ENCODE results near the gene DHODH. TPM values are rescaled to one million over a fixed set of nuclear protein-coding genes. Genes with fewer than 3 reads are reported as not detected.

Gene DHODH
- total RNA-seq (2016; rRNA removed; fragmentation: Illumina TruSeq; extraction: Trizol) = 12.7 and 16.4 TPM in 2 replicates
- 2.8 and 3.5 TPM in 2 replicates for total RNA-seq (2016; cell fraction: cytosol; rRNA removed; fragmentation: Illumina TruSeq; extraction: Trizol; ENCODE audit: low read depth)
- 7.2 and 17.7 TPM in 2 replicates for total RNA-seq (2016; cell fraction: insoluble cytoplasmic fraction; rRNA removed; fragmentation: Illumina TruSeq; extraction: Trizol)
- 6.4 and 6.5 TPM in 2 replicates for total RNA-seq (2016; cell fraction: membrane; rRNA removed; fragmentation: Illumina TruSeq; extraction: Trizol)
- total RNA-seq (2016; cell fraction: nucleus; rRNA removed; fragmentation: Illumina TruSeq; extraction: Trizol) = 15.5 and 21.3 TPM in 2 replicates
- 9.7 and 10.7 TPM in 2 replicates for polyA plus RNA-seq (2011; rRNA removed)
- polyA plus RNA-seq (2011; cell fraction: cytosol; rRNA removed) = 9.2 and 11.3 TPM in 2 replicates
- 9.2 and 9.3 TPM in 2 replicates for polyA plus RNA-seq (2011; cell fraction: nucleus; rRNA removed)
- 8.3 and 11.2 TPM in 2 replicates for polyA plus RNA-seq (2012)
- polyA plus RNA-seq (2016; cell fraction: cytosol; fragmentation: Illumina TruSeq; extraction: Trizol; ENCODE audit: low read depth) = 3.0 and 3.1 TPM in 2 replicates
- 8.7 and 9.3 TPM in 2 replicates for polyA plus RNA-seq (2016; cell fraction: insoluble cytoplasmic fraction; fragmentation: Illumina TruSeq; extraction: Trizol; ENCODE audit: low read depth)
- 3.3 and 4.6 TPM in 2 replicates for polyA plus RNA-seq (2016; cell fraction: membrane; fragmentation: Illumina TruSeq; extraction: Trizol; ENCODE audit: low read depth)
- 19.3 and 27.3 TPM in 2 replicates for polyA plus RNA-seq (2016; cell fraction: nucleus; fragmentation: Illumina TruSeq; extraction: Trizol; ENCODE audit: insufficient read depth, low read depth)
- polyA minus RNA-seq (2011; rRNA and poly(A)+ RNA removed; ENCODE audit: low replicate concordance) = 7.9 and 10.5 TPM in 2 replicates
- 4.6 and 5.8 TPM in 2 replicates for polyA minus RNA-seq (2011; cell fraction: cytosol; rRNA and poly(A)+ RNA removed)
- polyA minus RNA-seq (2011; cell fraction: nucleus; rRNA and poly(A)+ RNA removed) = 8.2 and 11.4 TPM in 2 replicates
- percentile 58 among the genes with signal in this experiment for Bru-seq, nascent RNA
- percentile 60 among the genes with signal in this experiment for BruChase-seq, experiment 1, labeled RNA remaining after a 6-hour chase
- percentile 55 among the genes with signal in this experiment for BruChase-seq, experiment 2, labeled RNA remaining after a 2-hour chase
- long read RNA-seq, experiment 1, transcript DHODH-201 (9 exons, 2,426 nt) = major isoform, 20 of 26 reads
- long read RNA-seq, experiment 1, partial matches to known transcripts = 3 of 26 reads
- long read RNA-seq, experiment 1, other reads (novel, unspliced or antisense) = 3 of 26 reads
- long read RNA-seq, experiment 2, partial matches to known transcripts = 9 of 19 reads
- long read RNA-seq, experiment 2, other reads (novel, unspliced or antisense) = 8 of 19 reads

DNA sequence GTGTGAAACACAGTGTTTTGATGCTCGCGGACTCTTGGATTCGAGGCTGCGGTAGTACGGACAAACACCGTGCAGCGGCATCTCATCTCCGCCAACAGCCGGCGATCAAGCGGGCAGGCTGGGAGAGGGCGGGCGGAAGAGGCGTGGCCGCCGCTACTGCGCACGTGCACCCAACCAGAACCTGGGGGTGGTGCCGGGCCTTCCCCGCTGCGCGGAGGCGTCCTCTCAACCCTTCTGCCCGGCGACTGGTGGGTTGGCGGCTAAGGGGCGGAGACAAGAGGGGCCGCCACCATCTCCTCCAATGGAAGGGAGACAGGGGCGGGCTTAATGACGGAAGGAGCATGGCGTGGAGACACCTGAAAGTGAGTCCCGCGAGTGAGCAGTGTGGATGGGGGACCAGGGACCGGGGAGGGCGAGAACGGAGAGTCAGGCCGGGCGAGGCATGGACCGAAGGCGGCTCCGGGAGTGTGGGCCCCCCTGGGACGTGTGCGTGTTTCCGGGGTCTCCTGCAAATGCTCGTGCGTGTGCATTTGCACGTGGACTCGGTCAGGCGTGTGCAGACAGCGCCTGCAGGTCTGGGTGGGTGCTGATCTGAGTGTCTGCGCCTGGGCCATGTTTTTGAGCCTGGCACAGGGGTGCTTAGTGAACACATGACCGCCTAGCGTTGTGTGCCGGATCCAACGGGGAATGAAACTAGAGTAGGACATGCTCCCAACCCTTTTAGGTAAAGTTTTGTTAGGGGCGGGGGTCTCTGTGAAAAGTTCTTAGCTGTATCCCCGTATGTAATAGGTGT, at the start of gene DHODH:
DHODH (plus strand) TSS at position 321 of the 793 bp plus-strand sequence; CDS start at position 342, 21 bp downstream.
- intact Hi-C loops (cut with micrococcal nuclease; ENCODE audit: unreplicated experiment) (loop anchor here (1.0 to 2.0 kb wide), 4 partner anchors 58 to 113 kb away; partner anchors contain the start of genes DHX38, IST1 and TXNL4B), in situ Hi-C loops (cut with HindIII; ENCODE audit: extremely low pct_ligation_motif_present, low pct_unique_long_range_greater_than_20kb) (no loop called here)
- H4K20me1 ChIP-seq (ENCODE audit: insufficient read depth, low read length) = no peaks in the 10 kb centered on the region
- peaks cover 4% of the 10 kb centered on the region for H3K79me2 ChIP-seq (ENCODE audit: insufficient read depth, low read length)
- TSS peak; percentile 86 for BruUV-seq (replicated peaks)
- H3K27me3 ChIP-seq (ENCODE audit: control insufficient read depth in 1 of 2, insufficient read depth in 2 of 2, low read length in 2 of 2) = no peaks in the 10 kb centered on the region; a peak in 1 of 5 replicates
- POLR2A ChIA-PET = interaction anchor here (0.7 to 0.8 kb wide), 2 partner anchors 54 to 74 kb away, joined by 8 to 9 read pairs; partner anchors contain the start of gene HPR
- peak; percentile 90 for FAIRE-seq
- no peak within 1 kb of the TSS for H2AFZ ChIP-seq (ENCODE audit: low read length)
- WGBS (ENCODE audit: low lambda C conversion rate) = 1% methylated on average over 36 of the region's 57 CpGs
- H3K27ac ChIP-seq (ENCODE audit: extremely low read length, insufficient read depth, low read length) = peak within 1 kb of the TSS; percentile 87
- H3K9ac ChIP-seq (ENCODE audit: insufficient read depth, low read depth, low read length) = peak within 1 kb of the TSS; percentile 96
- H3K4me2 ChIP-seq (ENCODE audit: low read depth, low read length) = peak within 1 kb of the TSS; percentile 97
- peaks cover 41% of the 10 kb centered on the region for H3K4me1 ChIP-seq (ENCODE audit: insufficient read depth, low read length)
- peak; percentile 99 for ATAC-seq
- H3K36me3 ChIP-seq (replicated peaks in 1 of 2; ENCODE audit: control insufficient read depth in 1 of 2, insufficient read depth in 2 of 2, low read length in 2 of 2) = peaks cover 2 to 4% of the 10 kb centered on the region in 2 experiments; a peak in 3 of 5 replicates
- H3K9me3 ChIP-seq (ENCODE audit: low read length) = no peaks in the 10 kb centered on the region
- CTCF ChIA-PET (ENCODE audit: low intra/inter-chr PET ratio, low total read pairs) = no interaction called here
- peak; percentile 99 for DNase-seq (ENCODE audit: low spot score)
- peak within 1 kb of the TSS; percentile 91 to 100 (median 97) for H3K4me3 ChIP-seq (replicated peaks in 1 of 3; ENCODE audit: insufficient read depth in 1 of 3, low read depth in 2 of 3, low read length in 3 of 3)
- TF ChIP-seq NFE2L2 (IDR thresholded peaks at IDR 0.05; ENCODE audit: low read length) (no peak), ATF1 (CRISPR knock-in tag; IDR thresholded peaks at IDR 0.05) (peak; percentile 62; the same call in 1 of the 2 replicates), FOXM1 (CRISPR knock-in tag; IDR thresholded peaks at IDR 0.05) (no peak), ZNF496 (CRISPR knock-in tag; IDR thresholded peaks at IDR 0.05; ENCODE audit: insufficient replicate concordance) (no peak), KAT7 (CRISPR knock-in tag; IDR thresholded peaks at IDR 0.05; ENCODE audit: borderline replicate concordance) (peak; percentile 91; the same call in 1 of the 2 replicates), MLX (CRISPR knock-in tag; IDR thresholded peaks at IDR 0.05) (peak; percentile 33; the same call in 1 of the 2 replicates), ZNF816 (CRISPR knock-in tag; IDR thresholded peaks at IDR 0.05; ENCODE audit: borderline replicate concordance) (no peak), ZNF292 (CRISPR knock-in tag; IDR thresholded peaks at IDR 0.05; ENCODE audit: borderline replicate concordance, low read depth) (peak; percentile 67; the same call in 1 of the 2 replicates), ZNF773 (CRISPR knock-in tag; IDR thresholded peaks at IDR 0.05; ENCODE audit: borderline replicate concordance) (no peak)
- TF ChIP-seq, protein P1, sequence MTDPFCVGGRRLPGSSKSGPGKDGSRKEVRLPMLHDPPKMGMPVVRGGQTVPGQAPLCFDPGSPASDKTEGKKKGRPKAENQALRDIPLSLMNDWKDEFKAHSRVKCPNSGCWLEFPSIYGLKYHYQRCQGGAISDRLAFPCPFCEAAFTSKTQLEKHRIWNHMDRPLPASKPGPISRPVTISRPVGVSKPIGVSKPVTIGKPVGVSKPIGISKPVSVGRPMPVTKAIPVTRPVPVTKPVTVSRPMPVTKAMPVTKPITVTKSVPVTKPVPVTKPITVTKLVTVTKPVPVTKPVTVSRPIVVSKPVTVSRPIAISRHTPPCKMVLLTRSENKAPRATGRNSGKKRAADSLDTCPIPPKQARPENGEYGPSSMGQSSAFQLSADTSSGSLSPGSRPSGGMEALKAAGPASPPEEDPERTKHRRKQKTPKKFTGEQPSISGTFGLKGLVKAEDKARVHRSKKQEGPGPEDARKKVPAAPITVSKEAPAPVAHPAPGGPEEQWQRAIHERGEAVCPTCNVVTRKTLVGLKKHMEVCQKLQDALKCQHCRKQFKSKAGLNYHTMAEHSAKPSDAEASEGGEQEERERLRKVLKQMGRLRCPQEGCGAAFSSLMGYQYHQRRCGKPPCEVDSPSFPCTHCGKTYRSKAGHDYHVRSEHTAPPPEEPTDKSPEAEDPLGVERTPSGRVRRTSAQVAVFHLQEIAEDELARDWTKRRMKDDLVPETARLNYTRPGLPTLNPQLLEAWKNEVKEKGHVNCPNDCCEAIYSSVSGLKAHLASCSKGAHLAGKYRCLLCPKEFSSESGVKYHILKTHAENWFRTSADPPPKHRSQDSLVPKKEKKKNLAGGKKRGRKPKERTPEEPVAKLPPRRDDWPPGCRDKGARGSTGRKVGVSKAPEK (CRISPR knock-in tag; IDR thresholded peaks at IDR 0.05; ENCODE audit: borderline replicate concordance) = no peak
